OCI-LY7 (cell line): ENCODE results near the gene IP6K2. TPM values are rescaled to one million over a fixed set of nuclear protein-coding genes. Genes with fewer than 3 reads are reported as not detected.

ENCODE experiments used
- BruUV-seq: library from RNA; stranded (reverse); fragments of 400-500 nt; replicated peaks from 2 replicates; lab custom pipeline; 2021; lab: Mats Ljungman, UMichigan
- CTCF ChIA-PET: fragments of 300-600 bp; sonication (Branson Sonifier 250); formaldehyde crosslinking; loops from one replicate; lab custom pipeline; 2022; ENCODE audit warnings: antibody characterized with exemption; ENCODE audit not compliant: unreplicated experiment; lab: Charles Lee
- POLR2A ChIA-PET: fragments of 300-600 bp; sonication (Branson Sonifier 250); formaldehyde crosslinking; loops from one replicate; lab custom pipeline; 2022; ENCODE audit warnings: antibody characterized with exemption; lab: Charles Lee
- DNase-seq: peaks from one replicate; pipeline ENCODE4 v3.0.0-alpha.2; 2015; ENCODE audit warnings: low spot score
- H2AFZ ChIP-seq: fragments of 200-600 bp; sonication (generic), shearing (Covaris generic); 2 replicates; pipeline ENCODE4 v1.6.1; 2014; ENCODE audit warnings: mild to moderate bottlenecking, antibody characterized with exemption, low read length, moderate library complexity
- H3K27ac ChIP-seq: fragments of 200-600 bp; sonication (generic); 2 replicates; pipeline ENCODE4 v1.5.1; 2014; ENCODE audit warnings: mixed run types, low read depth, mild to moderate bottlenecking, moderate library complexity, low read length, inconsistent platforms; ENCODE audit not compliant: poor library complexity, severe bottlenecking
- H3K36me3 ChIP-seq: fragments of 200-600 bp; sonication (generic); 2 replicates; pipeline ENCODE4 v1.6.1; 2014; ENCODE audit warnings: mild to moderate bottlenecking, antibody characterized with exemption, low read length, moderate library complexity, mixed read lengths; ENCODE audit not compliant: insufficient read depth
- H3K4me1 ChIP-seq: fragments of 200-600 bp; sonication (generic); 2 replicates; pipeline ENCODE4 v1.5.1; 2014; ENCODE audit warnings: mild to moderate bottlenecking, low read length; ENCODE audit not compliant: insufficient read depth, poor library complexity, severe bottlenecking
- H3K4me2 ChIP-seq: fragments of 200-600 bp; sonication (generic); 2 replicates; pipeline ENCODE4 v1.6.1; 2014; ENCODE audit warnings: mild to moderate bottlenecking, low read length
- H3K4me3 ChIP-seq: fragments of 200-600 bp; sonication (generic); 2 replicates; pipeline ENCODE4 v1.5.1; 2014; ENCODE audit warnings: mild to moderate bottlenecking, low read depth, low read length; ENCODE audit not compliant: poor library complexity, severe bottlenecking
- H3K79me2 ChIP-seq: fragments of 200-600 bp; sonication (generic); 2 replicates; pipeline ENCODE4 v1.6.1; 2016; ENCODE audit warnings: low read depth, mild to moderate bottlenecking, low read length, moderate library complexity, mixed read lengths; ENCODE audit not compliant: insufficient read depth
- H3K9me2 ChIP-seq: fragments of 200-600 bp; sonication (generic); 2 replicates; pipeline ENCODE4 v1.6.1; 2016; ENCODE audit warnings: mild to moderate bottlenecking, low read length, mixed read lengths; ENCODE audit not compliant: insufficient read depth
- H3K9me3 ChIP-seq: fragments of 200-600 bp; sonication (generic); 2 replicates; pipeline ENCODE4 v1.6.1; 2014; ENCODE audit warnings: mild to moderate bottlenecking, mixed run types, low read length, mixed read lengths
- H4K20me1 ChIP-seq: fragments of 200-600 bp; sonication (generic); 2 replicates; pipeline ENCODE4 v1.6.1; 2014; ENCODE audit warnings: mild to moderate bottlenecking, antibody characterized with exemption, low read length, moderate library complexity, mixed read lengths; ENCODE audit not compliant: insufficient read depth
- CTCF ChIP-seq: fragments of 200-600 bp; sonication (generic); conservative IDR thresholded peaks from 2 replicates; pipeline ENCODE4 v1.5.1; 2014; ENCODE audit warnings: mild to moderate bottlenecking, antibody characterized with exemption, low read length, moderate library complexity, mixed read lengths
- EZH2phosphoT487 ChIP-seq: fragments of 200-600 bp; sonication (generic); IDR thresholded peaks from 2 replicates; pipeline ENCODE4 v1.6.1; 2018; ENCODE audit warnings: low read depth, borderline replicate concordance, mild to moderate bottlenecking, mixed run types, antibody characterized with exemption, low read length, moderate library complexity, mixed read lengths
- intact Hi-C: fragments of 100-400 bp; cut with micrococcal nuclease; formaldehyde crosslinking; loops from one replicate; pipeline ENCODE4 v1.10.0; 2022; ENCODE audit not compliant: unreplicated experiment
- total RNA-seq, 2 experiments: library from RNA; depleted of rRNA in 1 of 2; stranded (reverse); fragments of >200 nt in 1 of 2; shearing (Covaris generic) in 1 of 2; gene quantifications; 2 replicates each; pipeline ENCODE4 v1.2.3, GENCODE V29; 2014 to 2022

The IP6K2 gene
- total RNA-seq, 2 experiments from 2014 or later, result 77.0 to 92.7 TPM

GRCh38 chr3:48748754-48749153, 31.7 kb upstream of the IP6K2 start:
- intact Hi-C loops, result no loop called here
- no peaks in the 10 kb centered on the region for H4K20me1 ChIP-seq
- CTCF ChIA-PET, result no interaction called here
- H3K9me3 ChIP-seq, result no peaks in the 10 kb centered on the region
- no peaks in the 10 kb centered on the region for H3K4me1 ChIP-seq
- H3K27ac ChIP-seq, result no peak overlapping the region
- H3K9me2 ChIP-seq, result no peaks in the 10 kb centered on the region
- H3K4me2 ChIP-seq, result no peak overlapping the region
- no peak overlapping the region for H2AFZ ChIP-seq
- H3K79me2 ChIP-seq, result no peaks in the 10 kb centered on the region
- no peak for TF ChIP-seq EZH2phosphoT487
- no peak for TF ChIP-seq CTCF
- no TSS peak for BruUV-seq
- H3K4me3 ChIP-seq, result no peak overlapping the region
- POLR2A ChIA-PET, result interaction anchor here (0.6 to 1.2 kb wide), 2 partner anchors 8 to 32 kb away, joined by 3 read pairs; partner anchors contain the start of gene IP6K2
- peaks cover 4% of the 10 kb centered on the region; the same call in 1 of the 2 replicates for H3K36me3 ChIP-seq
- no peak for DNase-seq

- Histone ChIP-seq H3K4me2 (no peak overlapping the region), H2AFZ (no peak overlapping the region), H4K20me1 (no peaks in the 10 kb centered on the region), H3K9me2 (no peaks in the 10 kb centered on the region), H3K79me2 (no peaks in the 10 kb centered on the region), H3K4me1 (no peaks in the 10 kb centered on the region), H3K27ac (no peak overlapping the region), H3K36me3 (peaks cover 4% of the 10 kb centered on the region; the same call in 1 of the 2 replicates), H3K4me3 (no peak overlapping the region), H3K9me3 (no peaks in the 10 kb centered on the region)
- no TSS peak for BruUV-seq
- POLR2A ChIA-PET, result interaction anchor here (0.6 to 0.7 kb wide), 2 partner anchors 240 to 286 kb away, joined by 4 to 5 read pairs; no protein-coding TSS in a partner anchor
- no peak for DNase-seq
- TF ChIP-seq CTCF, result no peak
- no peak for TF ChIP-seq EZH2phosphoT487
- CTCF ChIA-PET, result interaction anchor here (0.6 kb wide), 1 partner anchor 264 kb away, joined by 3 read pairs; no protein-coding TSS in a partner anchor
- intact Hi-C loops, result no loop called here
Measured at GRCh38 chr3:48747706-48748105, 30.7 kb upstream of the IP6K2 start.

GRCh38 chr3:48747015-48747615, 30.1 kb upstream of the IP6K2 start:
- intact Hi-C loops, result no loop called here
- DNase-seq, result no peak
- no peaks in the 10 kb centered on the region for H3K79me2 ChIP-seq
- H3K36me3 ChIP-seq, result peaks cover 4% of the 10 kb centered on the region; the same call in 1 of the 2 replicates
- no TSS peak for BruUV-seq
- no peak overlapping the region for H3K4me3 ChIP-seq
- no peaks in the 10 kb centered on the region for H3K9me2 ChIP-seq
- no peaks in the 10 kb centered on the region for H4K20me1 ChIP-seq
- POLR2A ChIA-PET, result no interaction called here
- no peak overlapping the region for H2AFZ ChIP-seq
- no peaks in the 10 kb centered on the region for H3K9me3 ChIP-seq
- TF ChIP-seq EZH2phosphoT487 (no peak), CTCF (no peak)
- no peaks in the 10 kb centered on the region for H3K4me1 ChIP-seq
- no peak overlapping the region for H3K27ac ChIP-seq
- H3K4me2 ChIP-seq, result no peak overlapping the region
- CTCF ChIA-PET, result no interaction called here
